HFFc6 (cell line): ENCODE measurements around the gene EPO. TPM values are rescaled to one million over a fixed set of nuclear protein-coding genes. Genes with fewer than 3 reads are reported as not detected.

Experiments used
- DNase-seq: peaks from one replicate; pipeline ENCODE4 v3.0.0-alpha.2; 2018
- H3K27ac Mint-ChIP-seq: 2 replicates; pipeline ENCODE4 v1.8.0; 2020; ENCODE audit warnings: mild to moderate bottlenecking, mixed read lengths
- H3K27me3 Mint-ChIP-seq: 2 replicates; pipeline ENCODE4 v1.8.0; 2021; ENCODE audit warnings: mild to moderate bottlenecking, moderate library complexity, mixed read lengths; ENCODE audit not compliant: insufficient read depth
- H3K36me3 Mint-ChIP-seq: 2 replicates; pipeline ENCODE4 v1.8.0; 2021; ENCODE audit warnings: low read depth, mixed read lengths
- H3K4me1 Mint-ChIP-seq: 2 replicates; pipeline ENCODE4 v1.8.0; 2020; ENCODE audit warnings: low read depth, mixed read lengths
- H3K4me3 Mint-ChIP-seq: 2 replicates; pipeline ENCODE4 v1.8.0; 2020; ENCODE audit warnings: mild to moderate bottlenecking, moderate library complexity, mixed read lengths
- H3K9me3 Mint-ChIP-seq: 2 replicates; pipeline ENCODE4 v1.8.0; 2020; ENCODE audit warnings: mild to moderate bottlenecking, mixed read lengths
- total RNA-seq, 6 experiments: library from RNA; stranded (reverse); fragmentation: NEBNext Ultra II Directional; extraction: Animal tissue kit (Norgen Biotek cat#: 25700); gene quantifications; 2 replicates in 1 of 6; 3 replicates in 5 of 6; pipeline ENCODE4 v1.2.3, GENCODE V29; 2021
- TF ChIP-seq, protein P1 (sequence below): fragments of 200-600 bp; sonication (generic); IDR thresholded peaks from 2 replicates; pipeline ENCODE4 v1.5.0; 2021; ENCODE audit warnings: antibody characterized with exemption, mild to moderate bottlenecking

The EPO gene
- total RNA-seq, 6 experiments from 2014 or later = not detected

DNA sequence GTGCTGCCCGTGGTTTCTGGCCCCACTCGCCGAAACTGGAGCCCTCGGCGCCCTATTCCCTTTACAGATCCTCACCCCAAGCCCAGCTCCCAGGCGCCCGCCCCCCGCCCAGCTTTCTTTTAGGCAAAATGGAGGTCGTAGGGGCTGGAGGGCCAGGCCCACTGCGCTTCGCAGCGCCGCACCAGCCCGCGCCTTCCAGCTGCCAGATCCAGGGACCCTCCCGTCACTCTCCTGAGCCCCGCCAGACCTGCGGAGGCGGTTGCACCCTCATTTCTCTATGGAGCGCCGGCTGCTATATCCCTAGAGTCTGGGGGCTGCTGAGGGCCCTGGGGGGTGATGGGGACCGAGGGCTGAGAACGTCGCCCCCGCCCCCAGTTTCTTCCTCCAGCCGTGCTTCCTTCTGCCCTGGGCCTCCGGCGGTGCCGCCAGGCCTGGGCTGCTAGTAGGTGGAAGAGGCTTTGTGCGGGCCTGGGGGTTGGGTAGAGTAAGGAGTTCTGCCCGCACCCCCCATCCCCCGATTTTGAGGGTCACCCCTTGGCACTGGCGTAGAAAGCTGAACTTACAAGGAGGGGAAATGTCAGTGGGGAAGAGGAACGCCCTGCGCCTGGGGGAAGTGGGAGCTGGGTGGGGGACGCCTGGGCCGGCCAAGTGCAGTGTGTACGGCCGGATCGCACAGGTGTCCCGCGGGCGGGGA, 45.7 kb upstream of the EPO start:
- Mint-ChIP-seq H3K27me3 (peaks cover 16% of the 10 kb centered on the region), H3K9me3 (no peaks in the 10 kb centered on the region), H3K36me3 (peaks cover 7% of the 10 kb centered on the region; the same call in 1 of the 2 replicates), H3K4me3 (peak overlapping the region; percentile 95), H3K4me1 (peaks cover 16% of the 10 kb centered on the region; the same call in 1 of the 2 replicates), H3K27ac (peak overlapping the region; percentile 79)
- TF ChIP-seq, protein P1, sequence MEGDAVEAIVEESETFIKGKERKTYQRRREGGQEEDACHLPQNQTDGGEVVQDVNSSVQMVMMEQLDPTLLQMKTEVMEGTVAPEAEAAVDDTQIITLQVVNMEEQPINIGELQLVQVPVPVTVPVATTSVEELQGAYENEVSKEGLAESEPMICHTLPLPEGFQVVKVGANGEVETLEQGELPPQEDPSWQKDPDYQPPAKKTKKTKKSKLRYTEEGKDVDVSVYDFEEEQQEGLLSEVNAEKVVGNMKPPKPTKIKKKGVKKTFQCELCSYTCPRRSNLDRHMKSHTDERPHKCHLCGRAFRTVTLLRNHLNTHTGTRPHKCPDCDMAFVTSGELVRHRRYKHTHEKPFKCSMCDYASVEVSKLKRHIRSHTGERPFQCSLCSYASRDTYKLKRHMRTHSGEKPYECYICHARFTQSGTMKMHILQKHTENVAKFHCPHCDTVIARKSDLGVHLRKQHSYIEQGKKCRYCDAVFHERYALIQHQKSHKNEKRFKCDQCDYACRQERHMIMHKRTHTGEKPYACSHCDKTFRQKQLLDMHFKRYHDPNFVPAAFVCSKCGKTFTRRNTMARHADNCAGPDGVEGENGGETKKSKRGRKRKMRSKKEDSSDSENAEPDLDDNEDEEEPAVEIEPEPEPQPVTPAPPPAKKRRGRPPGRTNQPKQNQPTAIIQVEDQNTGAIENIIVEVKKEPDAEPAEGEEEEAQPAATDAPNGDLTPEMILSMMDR = no peak
- no peak for DNase-seq

DNA sequence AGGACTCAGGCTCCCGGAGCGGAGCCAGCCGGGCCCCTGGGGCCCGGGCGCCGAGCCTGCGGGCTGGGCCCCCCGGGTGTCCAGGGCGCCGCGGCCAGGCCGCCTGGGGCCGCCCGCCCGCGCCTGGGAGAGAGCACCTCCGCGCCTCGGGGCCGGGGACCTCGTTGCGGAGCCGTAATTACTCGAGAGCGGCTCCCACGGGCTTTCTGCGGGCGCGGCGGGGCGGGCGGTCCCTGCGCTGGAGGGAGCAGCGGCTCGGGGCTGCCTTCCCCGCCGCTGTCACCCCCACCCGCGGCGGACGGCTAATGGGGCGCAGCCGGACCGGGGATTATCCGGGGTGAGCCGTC, 45.2 kb upstream of the EPO start:
- Mint-ChIP-seq H3K27me3 (peaks cover 13% of the 10 kb centered on the region), H3K9me3 (no peaks in the 10 kb centered on the region), H3K4me1 (peaks cover 20% of the 10 kb centered on the region; the same call in 1 of the 2 replicates), H3K27ac (no peak overlapping the region), H3K36me3 (peaks cover 7% of the 10 kb centered on the region; the same call in 1 of the 2 replicates), H3K4me3 (peak overlapping the region; percentile 95)
- DNase-seq = no peak
- TF ChIP-seq, protein P1 = no peak

DNA sequence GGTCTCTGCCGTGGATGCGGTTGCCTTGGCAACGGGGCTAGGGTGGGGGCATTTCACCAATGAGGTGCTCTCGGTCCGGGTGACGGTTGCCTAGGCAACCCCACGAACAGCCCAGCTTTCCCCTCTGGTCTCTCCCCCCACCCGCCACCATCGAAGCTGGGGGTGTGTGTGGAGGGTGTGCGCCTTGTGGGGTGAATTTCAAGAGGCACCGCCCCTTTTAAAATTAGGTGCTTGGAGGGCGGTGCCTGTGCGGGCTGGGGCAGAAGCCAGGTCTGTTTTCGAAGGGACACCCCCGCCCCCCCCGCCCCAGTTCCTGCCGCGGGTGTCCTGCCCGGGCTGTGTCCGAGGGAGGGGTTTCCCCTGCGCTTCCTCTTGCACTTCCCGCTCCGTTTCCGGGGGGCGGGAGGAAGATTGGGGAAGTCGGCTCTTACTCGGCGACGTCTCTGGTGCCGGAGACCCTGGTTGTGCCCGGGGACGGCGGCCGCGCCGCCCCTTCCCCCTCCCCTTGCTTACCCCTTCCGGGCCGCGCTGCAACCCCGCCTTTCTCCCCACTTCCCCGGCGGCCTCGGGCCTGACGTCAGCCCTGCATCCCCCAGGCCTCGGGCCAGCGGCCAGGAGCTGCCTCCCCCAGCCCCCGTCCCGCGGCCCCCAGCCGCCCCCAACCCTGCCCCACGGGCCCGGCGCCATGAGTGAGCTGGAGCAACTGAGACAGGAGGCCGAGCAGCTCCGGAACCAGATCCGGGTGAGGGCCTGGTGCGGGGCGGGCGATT, 44.5 kb upstream of the EPO start:
- H3K4me1 Mint-ChIP-seq = peaks cover 24% of the 10 kb centered on the region; the same call in 1 of the 2 replicates
- H3K27me3 Mint-ChIP-seq = peaks cover 13% of the 10 kb centered on the region
- no peaks in the 10 kb centered on the region for H3K9me3 Mint-ChIP-seq
- peak overlapping the region; percentile 65; the same call in 1 of the 2 replicates for H3K27ac Mint-ChIP-seq
- peak; percentile 77 for DNase-seq
- TF ChIP-seq, protein P1 = no peak
- H3K4me3 Mint-ChIP-seq = peak overlapping the region; percentile 85
- H3K36me3 Mint-ChIP-seq = peaks cover 7% of the 10 kb centered on the region; the same call in 1 of the 2 replicates

DNA sequence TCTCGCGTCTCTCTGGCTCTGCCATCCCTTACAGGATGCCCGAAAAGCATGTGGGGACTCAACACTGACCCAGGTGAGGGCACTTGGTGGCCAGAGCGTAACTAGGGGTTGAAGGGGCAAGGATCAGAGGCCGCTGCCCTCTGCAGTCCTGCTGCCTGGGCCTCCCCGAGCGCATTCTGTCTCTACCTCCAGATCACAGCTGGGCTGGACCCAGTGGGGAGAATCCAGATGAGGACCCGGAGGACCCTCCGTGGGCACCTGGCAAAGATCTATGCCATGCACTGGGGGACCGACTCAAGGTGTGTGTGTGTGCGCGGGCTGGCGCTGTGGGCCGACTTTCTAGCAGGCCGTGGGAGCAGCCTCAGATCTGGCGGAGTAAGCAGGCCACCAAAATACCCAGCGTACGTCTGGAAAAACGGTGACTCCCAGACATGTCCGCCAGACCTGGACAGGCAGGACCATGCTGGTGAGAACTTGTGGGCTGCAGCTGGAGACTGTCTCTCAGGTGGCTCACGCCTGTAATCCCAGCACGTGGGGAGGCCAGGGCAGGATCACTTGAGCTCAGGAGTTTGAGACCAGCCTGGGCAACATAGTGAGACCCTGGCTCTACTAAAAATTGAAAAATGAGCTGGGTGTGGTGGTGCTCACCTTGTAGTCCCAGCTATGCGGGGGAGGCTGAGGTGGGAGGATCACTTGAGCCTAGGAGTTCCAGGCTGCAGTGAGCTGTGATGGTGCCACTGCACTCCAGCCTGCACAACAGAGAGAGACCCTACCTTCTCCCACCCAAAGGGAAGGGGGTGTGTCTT, 43.6 kb upstream of the EPO start:
- DNase-seq = no peak
- peaks cover 24% of the 10 kb centered on the region; the same call in 1 of the 2 replicates for H3K4me1 Mint-ChIP-seq
- H3K4me3 Mint-ChIP-seq = peak overlapping the region; percentile 85
- H3K9me3 Mint-ChIP-seq = no peaks in the 10 kb centered on the region
- peaks cover 7% of the 10 kb centered on the region; the same call in 1 of the 2 replicates for H3K36me3 Mint-ChIP-seq
- peak overlapping the region; percentile 65 for H3K27ac Mint-ChIP-seq
- H3K27me3 Mint-ChIP-seq = peaks cover 11% of the 10 kb centered on the region
- TF ChIP-seq, protein P1 = no peak
